IPS-15b (cell line): Measurements from ENCODE around the gene HHEX.
A peak's percentile ranks its signal among the peaks of the same experiment; 100 is the strongest.

Experiments used
- H3K27me3 ChIP-seq: one replicate; pipeline ENCODE4 v1.6.1; 2013; ENCODE audit warnings: low read length; ENCODE audit not compliant: control insufficient read depth, insufficient read depth
- H3K36me3 ChIP-seq: one replicate; pipeline ENCODE4 v1.6.1; 2013; ENCODE audit warnings: low read length; ENCODE audit not compliant: control insufficient read depth, insufficient read depth
- H3K4me1 ChIP-seq: one replicate; pipeline ENCODE4 v1.6.1; 2013; ENCODE audit warnings: mild to moderate bottlenecking, low read length; ENCODE audit not compliant: control insufficient read depth, insufficient read depth
- H3K4me3 ChIP-seq: one replicate; pipeline ENCODE4 v1.5.1; 2013; ENCODE audit warnings: low read depth, low read length
- H3K9ac ChIP-seq: one replicate; pipeline ENCODE4 v1.6.1; 2013; ENCODE audit warnings: low read depth, mild to moderate bottlenecking, low read length
- H3K9me3 ChIP-seq: one replicate; pipeline ENCODE4 v1.6.1; 2013; ENCODE audit warnings: mild to moderate bottlenecking, low read length; ENCODE audit not compliant: control insufficient read depth, insufficient read depth

Gene HHEX

DNA sequence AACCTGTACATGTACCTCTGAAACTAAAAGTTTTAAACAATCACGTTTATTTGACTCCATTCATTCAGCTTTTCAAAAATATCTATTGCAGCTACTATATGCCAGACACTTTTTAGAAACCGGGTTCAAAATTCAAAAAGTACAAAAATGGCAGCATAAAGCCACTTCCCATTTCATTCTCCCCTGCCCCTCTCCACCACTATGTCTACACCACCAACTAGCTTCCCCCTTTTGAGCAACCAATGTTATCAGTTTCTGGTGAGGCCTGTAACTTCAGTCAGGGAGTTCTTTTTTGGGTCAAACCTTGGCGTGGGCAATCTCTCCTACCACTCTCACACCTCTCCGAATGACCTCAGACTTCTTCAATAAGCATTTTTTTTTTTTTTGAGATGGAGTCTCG, 11.5 kb upstream of the HHEX start:
- Histone ChIP-seq H3K4me3 (no peak overlapping the region), H3K27me3 (no peaks in the 10 kb centered on the region), H3K4me1 (no peaks in the 10 kb centered on the region), H3K36me3 (no peaks in the 10 kb centered on the region), H3K9me3 (no peaks in the 10 kb centered on the region), H3K9ac (no peak overlapping the region)

DNA sequence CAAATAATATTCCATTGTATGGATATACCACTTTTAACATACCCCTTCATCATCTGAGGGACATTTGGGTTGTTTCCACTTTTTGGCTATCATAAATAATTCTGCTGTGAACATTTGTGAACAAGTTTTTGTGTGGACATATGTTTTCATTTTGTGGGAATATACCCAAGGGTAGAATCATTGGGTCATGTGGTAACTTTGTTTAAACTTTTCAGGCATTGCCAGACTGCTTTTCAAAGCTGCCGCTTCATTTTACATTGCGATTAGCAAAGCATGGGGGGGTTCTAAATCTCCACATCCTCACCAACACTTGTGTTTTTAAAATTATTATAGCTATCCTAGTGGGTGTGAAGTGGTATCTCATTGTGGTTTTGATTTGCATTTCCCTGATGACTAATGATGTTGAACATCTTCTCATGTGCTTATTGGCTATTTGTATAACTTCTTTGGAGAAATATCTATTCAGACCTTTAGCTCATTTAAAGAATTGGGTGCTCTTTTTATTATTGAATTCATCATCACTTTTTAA, 8.4 kb upstream of the HHEX start:
- Histone ChIP-seq H3K9me3 (no peaks in the 10 kb centered on the region), H3K4me3 (no peak overlapping the region), H3K4me1 (no peaks in the 10 kb centered on the region), H3K9ac (no peak overlapping the region), H3K27me3 (peaks cover 2% of the 10 kb centered on the region), H3K36me3 (no peaks in the 10 kb centered on the region)

DNA sequence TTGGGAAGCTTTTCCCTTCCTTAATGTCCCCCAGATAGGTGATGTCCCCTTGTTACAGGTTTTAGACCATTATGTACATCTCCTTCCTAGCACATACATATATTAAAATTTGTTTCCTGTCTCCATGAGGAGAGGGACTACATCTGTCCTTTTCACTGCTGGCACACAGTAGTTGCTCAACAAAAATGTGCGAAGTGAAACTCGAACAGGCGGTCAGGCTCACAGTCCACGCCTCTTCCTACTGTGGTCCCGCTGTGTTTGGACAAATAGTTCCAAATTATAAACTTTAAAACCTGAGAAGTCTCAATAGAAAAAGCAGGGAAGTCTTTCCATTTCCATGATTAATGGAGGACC, 1.2 kb upstream of the HHEX start:
- Histone ChIP-seq H3K9me3 (no peaks in the 10 kb centered on the region), H3K4me1 (peaks cover 10% of the 10 kb centered on the region), H3K27me3 (peaks cover 57% of the 10 kb centered on the region), H3K36me3 (no peaks in the 10 kb centered on the region), H3K4me3 (peak overlapping the region; percentile 60), H3K9ac (no peak overlapping the region)

DNA sequence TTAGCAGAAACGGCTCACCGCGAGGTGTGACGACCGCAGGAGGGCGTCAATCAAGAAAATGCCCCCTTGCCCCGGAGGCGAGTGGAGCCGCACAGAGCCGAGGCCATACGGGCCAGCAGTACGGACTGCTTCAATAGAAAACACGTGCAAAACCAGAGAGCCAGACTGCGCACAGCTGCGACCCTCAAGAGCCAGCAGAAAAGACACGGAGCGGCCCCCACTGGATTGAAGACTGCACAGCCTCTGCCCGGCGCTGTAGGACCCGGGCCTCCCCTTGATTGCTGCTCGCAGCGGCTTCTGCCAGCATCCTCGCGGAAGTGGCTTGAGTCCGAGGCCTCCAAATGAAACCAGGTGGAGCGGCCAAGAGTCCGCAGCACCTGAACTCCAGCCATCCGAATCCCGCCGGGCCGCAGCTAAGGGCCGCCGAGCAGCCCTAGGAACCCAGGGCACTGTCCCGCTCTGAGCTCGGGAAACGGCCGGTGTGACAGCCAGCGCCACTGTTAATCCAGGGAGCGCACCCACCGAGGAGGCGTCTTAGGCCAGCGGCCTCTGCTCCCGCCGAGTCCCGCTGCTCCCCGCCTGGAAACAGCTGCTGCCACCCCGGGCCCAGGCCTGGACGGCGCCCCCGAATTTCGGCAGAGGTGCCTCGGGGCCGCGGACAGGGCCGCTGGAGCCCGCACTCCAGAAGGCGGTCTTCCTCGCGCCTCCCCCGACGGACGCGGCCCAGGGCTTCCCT, 660 bp upstream of the HHEX start:
- Histone ChIP-seq H3K36me3 (no peaks in the 10 kb centered on the region), H3K27me3 (peaks cover 62% of the 10 kb centered on the region), H3K9ac (no peak overlapping the region), H3K9me3 (no peaks in the 10 kb centered on the region), H3K4me1 (peaks cover 10% of the 10 kb centered on the region), H3K4me3 (peak overlapping the region; percentile 60)

DNA sequence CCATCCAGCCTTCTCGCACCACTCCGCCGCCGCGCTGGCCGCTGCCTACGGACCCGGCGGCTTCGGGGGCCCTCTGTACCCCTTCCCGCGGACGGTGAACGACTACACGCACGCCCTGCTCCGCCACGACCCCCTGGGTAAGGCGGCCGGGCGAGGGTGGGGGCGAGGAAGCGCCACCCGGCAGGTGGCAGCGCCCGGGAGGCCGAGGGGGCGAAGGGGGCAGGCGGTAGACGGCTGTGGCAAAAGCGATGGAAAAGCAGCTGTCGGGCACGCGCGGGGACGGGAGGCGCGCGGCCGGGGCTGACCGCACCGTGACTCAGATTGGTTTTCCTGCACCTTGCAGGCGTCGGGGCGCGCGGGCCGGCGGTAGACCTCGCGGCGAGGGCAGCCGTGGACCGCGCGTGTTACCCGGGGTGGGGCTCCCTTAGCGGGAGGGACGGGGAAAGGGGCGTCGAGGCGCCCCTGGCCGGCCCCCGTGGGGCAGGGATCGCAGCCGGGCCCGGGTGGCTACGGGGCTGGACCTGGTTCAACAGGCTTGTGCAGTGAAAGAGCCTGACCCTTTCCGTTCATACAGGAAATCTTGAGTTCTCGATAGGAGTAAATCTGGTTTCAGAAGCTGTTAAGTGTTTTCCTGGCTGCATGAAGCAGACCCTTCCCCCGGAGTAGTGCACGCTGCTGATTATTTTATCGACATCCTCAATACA, 608 bp downstream of the HHEX start:
- peaks cover 72% of the 10 kb centered on the region for H3K27me3 ChIP-seq
- H3K4me1 ChIP-seq, result peaks cover 10% of the 10 kb centered on the region
- no peak overlapping the region for H3K9ac ChIP-seq
- peak overlapping the region; percentile 43 for H3K4me3 ChIP-seq
- H3K36me3 ChIP-seq, result no peaks in the 10 kb centered on the region
- no peaks in the 10 kb centered on the region for H3K9me3 ChIP-seq

DNA sequence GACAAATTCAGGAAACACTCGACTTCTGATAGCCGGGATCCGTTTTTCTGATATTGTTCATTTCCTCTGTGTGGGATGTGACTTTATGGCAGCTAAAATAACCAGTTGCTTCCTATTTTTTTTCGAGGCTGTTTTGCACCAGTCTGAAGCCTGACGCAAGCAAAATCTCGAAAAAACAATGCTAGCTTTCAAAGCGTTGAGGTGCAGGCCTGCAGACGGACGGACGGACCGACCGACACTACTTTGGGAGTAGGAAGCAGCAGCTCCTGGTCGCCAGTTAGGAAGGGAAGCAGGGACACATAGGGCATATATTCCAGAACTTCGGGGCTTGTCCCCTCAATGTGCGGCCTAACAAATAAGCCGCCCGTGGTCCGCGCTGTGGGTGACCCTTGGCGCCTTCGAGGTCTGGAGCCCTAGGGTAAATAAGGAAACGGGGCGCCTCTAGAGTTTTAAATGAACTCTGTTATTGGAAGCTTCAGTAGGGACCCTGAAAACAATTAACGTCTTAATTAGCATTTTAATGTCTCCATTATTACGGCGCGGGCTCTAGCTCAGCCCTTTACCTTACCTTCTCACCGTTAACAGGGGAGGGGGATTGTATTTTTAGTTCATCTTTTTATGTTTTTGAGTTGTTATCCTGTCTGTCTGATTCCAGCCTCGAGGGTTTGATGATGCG, 1.3 kb downstream of the HHEX start:
- no peak overlapping the region for H3K9ac ChIP-seq
- peak overlapping the region; percentile 43 for H3K4me3 ChIP-seq
- no peaks in the 10 kb centered on the region for H3K36me3 ChIP-seq
- H3K9me3 ChIP-seq, result no peaks in the 10 kb centered on the region
- H3K27me3 ChIP-seq, result peaks cover 78% of the 10 kb centered on the region
- H3K4me1 ChIP-seq, result peaks cover 10% of the 10 kb centered on the region

DNA sequence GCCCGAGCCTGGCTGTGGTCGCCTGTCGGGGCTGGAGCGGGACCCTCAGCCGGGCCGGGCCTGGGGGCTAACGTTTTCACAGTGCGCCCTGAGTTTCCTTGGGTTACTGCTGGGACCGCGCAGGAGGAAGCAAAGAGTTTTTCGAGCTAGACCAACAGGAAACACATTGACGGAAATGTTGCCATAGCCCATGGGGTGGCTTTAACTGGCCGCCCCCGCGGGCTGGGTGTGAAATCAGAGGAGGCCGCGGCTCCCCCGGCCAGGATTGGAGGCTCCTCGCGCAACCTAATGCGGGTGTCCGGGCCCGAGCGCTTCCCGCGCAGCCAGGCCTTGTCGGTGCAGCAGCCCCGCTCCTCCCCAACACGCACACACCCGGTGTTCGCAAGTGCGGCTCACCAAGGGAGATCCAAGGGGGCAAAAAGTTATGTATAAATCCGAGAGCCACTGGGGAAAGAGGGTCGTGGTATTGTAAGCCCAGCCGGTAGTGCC, 1.9 kb downstream of the HHEX start:
- H3K9me3 ChIP-seq, result no peaks in the 10 kb centered on the region
- H3K36me3 ChIP-seq, result no peaks in the 10 kb centered on the region
- H3K27me3 ChIP-seq, result peaks cover 84% of the 10 kb centered on the region
- H3K4me1 ChIP-seq, result peaks cover 10% of the 10 kb centered on the region
- H3K9ac ChIP-seq, result no peak overlapping the region
- H3K4me3 ChIP-seq, result peak overlapping the region; percentile 43

DNA sequence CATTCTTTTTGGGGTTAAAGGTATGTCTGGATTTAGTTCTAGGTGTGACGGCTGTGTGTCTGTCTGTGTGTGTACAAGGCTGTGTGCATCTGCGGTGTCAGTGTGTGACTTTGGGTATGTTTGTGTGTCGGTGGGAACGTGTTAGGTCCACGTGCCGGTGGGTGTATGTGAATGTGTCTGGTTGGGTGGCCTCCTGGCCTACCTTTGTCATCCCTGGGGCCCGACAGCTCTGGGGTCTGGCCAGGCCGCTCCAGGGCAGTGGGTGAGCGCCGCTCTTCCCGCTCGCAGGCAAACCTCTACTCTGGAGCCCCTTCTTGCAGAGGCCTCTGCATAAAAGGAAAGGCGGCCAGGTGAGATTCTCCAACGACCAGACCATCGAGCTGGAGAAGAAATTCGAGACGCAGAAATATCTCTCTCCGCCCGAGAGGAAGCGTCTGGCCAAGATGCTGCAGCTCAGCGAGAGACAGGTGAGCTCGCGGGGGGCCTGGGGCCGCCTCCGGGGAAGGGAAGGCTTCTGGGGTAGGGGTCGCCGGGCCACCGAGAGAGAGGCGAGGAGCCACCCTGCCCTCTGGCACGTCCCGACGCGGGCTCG, 2.4 kb downstream of the HHEX start:
- H3K4me1 ChIP-seq, result peaks cover 10% of the 10 kb centered on the region
- H3K9ac ChIP-seq, result no peak overlapping the region

DNA sequence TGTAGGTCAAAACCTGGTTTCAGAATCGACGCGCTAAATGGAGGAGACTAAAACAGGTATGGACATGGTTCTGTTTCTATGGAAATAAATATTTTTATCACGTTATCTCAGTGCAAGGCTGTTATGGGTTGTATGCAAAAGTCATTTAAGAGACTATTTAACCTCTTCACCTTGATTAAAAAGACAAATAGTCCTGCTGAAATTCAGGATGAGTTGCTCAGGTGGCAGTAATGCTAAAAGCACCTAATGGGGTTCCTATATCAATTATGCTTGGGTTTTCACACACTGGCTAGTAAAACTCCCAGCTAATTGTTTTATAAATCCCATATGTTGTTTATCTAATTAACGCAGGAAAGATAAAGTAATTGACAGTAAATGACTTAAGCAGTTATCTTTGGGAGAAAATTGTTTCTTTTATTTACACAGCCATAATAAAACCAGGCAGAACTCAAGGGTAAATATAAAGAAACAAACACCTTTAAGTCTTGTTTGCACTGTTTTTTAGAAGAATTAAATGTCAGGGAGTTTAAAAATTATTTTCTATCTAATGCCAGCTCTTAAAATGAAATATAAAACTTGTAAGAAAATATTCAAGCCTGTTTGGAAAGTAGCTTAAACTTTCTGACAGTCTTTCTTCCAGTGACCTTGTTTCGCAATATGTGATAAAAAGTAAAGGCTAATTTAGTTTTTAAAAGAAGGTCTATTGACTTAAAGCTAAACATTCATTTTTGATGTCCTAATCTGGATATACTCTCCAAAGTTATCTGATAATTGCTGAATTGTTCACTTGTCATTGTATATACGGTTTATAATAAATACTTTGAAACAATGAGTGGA, 3.2 kb downstream of the HHEX start:
- Histone ChIP-seq H3K27me3 (peaks cover 87% of the 10 kb centered on the region), H3K9me3 (no peaks in the 10 kb centered on the region), H3K36me3 (no peaks in the 10 kb centered on the region), H3K4me3 (peak overlapping the region; percentile 43), H3K9ac (no peak overlapping the region), H3K4me1 (peaks cover 10% of the 10 kb centered on the region)

More for the DNA sequence above, 2.4 kb downstream of the HHEX start:
- peaks cover 84% of the 10 kb centered on the region for H3K27me3 ChIP-seq
- peak overlapping the region; percentile 43 for H3K4me3 ChIP-seq
- H3K9me3 ChIP-seq, result no peaks in the 10 kb centered on the region
- no peaks in the 10 kb centered on the region for H3K36me3 ChIP-seq

DNA sequence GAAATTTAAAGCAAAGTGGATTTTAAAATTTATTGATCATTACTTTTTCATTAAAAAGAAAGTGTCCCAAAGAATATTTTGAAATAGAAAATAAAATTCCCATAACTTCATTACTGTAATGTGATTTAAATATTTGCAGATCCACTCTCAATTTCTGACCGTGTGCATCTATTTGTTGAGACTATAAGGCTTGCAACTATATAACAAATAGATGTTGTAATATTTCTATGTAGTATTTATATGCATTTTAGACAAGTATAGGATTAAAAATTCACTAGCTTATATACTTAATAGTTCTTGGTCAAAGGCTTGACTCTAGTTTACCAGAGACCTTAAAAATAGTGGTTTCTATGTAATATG, 3.8 kb downstream of the HHEX start:
- no peaks in the 10 kb centered on the region for H3K36me3 ChIP-seq
- peaks cover 10% of the 10 kb centered on the region for H3K4me1 ChIP-seq
- no peak overlapping the region for H3K9ac ChIP-seq
- peaks cover 87% of the 10 kb centered on the region for H3K27me3 ChIP-seq
- no peaks in the 10 kb centered on the region for H3K9me3 ChIP-seq
- no peak overlapping the region for H3K4me3 ChIP-seq
